ENCODE measurements around the gene RASGRP3.

DNA sequence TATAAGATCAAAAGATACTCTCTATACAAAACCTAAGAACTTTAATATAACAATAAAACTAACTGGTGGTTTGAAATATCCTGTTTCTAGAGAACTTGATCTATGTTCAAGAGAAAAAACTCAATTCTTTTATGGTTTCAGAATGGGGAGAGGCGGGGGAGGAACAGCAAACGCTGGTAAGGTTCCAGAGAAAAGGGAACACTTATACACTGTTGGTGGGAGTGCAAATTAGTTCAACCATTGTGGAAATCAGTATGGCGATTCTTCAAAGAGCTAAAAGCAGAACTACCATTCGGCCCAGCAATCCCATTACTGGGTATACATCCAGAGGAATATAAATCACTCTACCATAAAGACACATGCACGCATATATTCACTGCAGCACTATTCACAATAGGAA, 105.4 kb downstream of the RASGRP3 start:
- TF ChIP-seq SUZ12 (IDR thresholded peaks at IDR 0.05; ENCODE audit: extremely low read depth, insufficient read depth, insufficient read length), result no peak
- TF ChIP-seq ZNF274 (IDR thresholded peaks at IDR 0.05; ENCODE audit: low read depth, low read length), result no peak
- TF ChIP-seq YY1 (IDR thresholded peaks at IDR 0.05; ENCODE audit: insufficient read depth, insufficient read length), result no peak

All from NT2/D1 (cell line).